Renal pelvis (tissue), 4 donors: ENCODE measurements around the gene DLGAP1. TPM values are rescaled to one million over a fixed set of nuclear protein-coding genes. Genes with fewer than 3 reads are reported as not detected.
A peak's percentile ranks its signal among the peaks of the same experiment; 100 is the strongest.

Source experiments
- DNase-seq: peaks from one replicate; pipeline ENCODE4 v3.0.0-alpha.2; 2013
- polyA plus RNA-seq, 3 donors: library from polyadenylated mRNA; unstranded; fragments of 120-200 nt; gene quantifications; one replicate each; pipeline ENCODE4 v1.2.1, GENCODE V29; 2013; ENCODE audit not compliant: insufficient read length in 3 of 3

DLGAP1 gene
- polyA plus RNA-seq, 3 donors = 4.7 to 5.1 (median 5.0) TPM

GRCh38 chr18:3538954-3539617 lies 916.0 kb downstream of the DLGAP1 start:
- no peak for DNase-seq

- DNase-seq = no peak
Observed at GRCh38 chr18:3538456-3538855, 916.7 kb downstream of the DLGAP1 start.

GRCh38 chr18:3530807-3531206 lies 924.3 kb downstream of the DLGAP1 start:
- no peak for DNase-seq

- DNase-seq = no peak
Observed at GRCh38 chr18:3529601-3530000, 925.5 kb downstream of the DLGAP1 start.

- no peak for DNase-seq
Observed at GRCh38 chr18:3529077-3529476, 926.0 kb downstream of the DLGAP1 start.

GRCh38 chr18:3528231-3528630 lies 926.9 kb downstream of the DLGAP1 start:
- DNase-seq = no peak

- DNase-seq = peak; percentile 60
Observed at GRCh38 chr18:3526421-3527354, 928.4 kb downstream of the DLGAP1 start.

GRCh38 chr18:3525870-3526420 lies 929.2 kb downstream of the DLGAP1 start:
- no peak for DNase-seq

- no peak for DNase-seq
Observed at GRCh38 chr18:3524706-3525105, 930.4 kb downstream of the DLGAP1 start.

- DNase-seq = no peak
Observed at GRCh38 chr18:3520230-3521085, 934.6 kb downstream of the DLGAP1 start.

GRCh38 chr18:3514312-3515216 lies 940.5 kb downstream of the DLGAP1 start:
- DNase-seq = no peak

GRCh38 chr18:3513481-3513880 lies 941.6 kb downstream of the DLGAP1 start:
- DNase-seq = no peak

GRCh38 chr18:3511980-3512379 lies 943.1 kb downstream of the DLGAP1 start:
- DNase-seq = no peak

- DNase-seq = no peak
Observed at GRCh38 chr18:3510896-3511295, 944.2 kb downstream of the DLGAP1 start.

- no peak for DNase-seq
Observed at GRCh38 chr18:3510024-3510423, 945.1 kb downstream of the DLGAP1 start.

- DNase-seq = peak; percentile 45
Observed at GRCh38 chr18:3508576-3509549, 946.2 kb downstream of the DLGAP1 start.

GRCh38 chr18:3504637-3505036 lies 950.5 kb downstream of the DLGAP1 start:
- DNase-seq = no peak

- no peak for DNase-seq
Observed at GRCh38 chr18:3502650-3503049, 952.5 kb downstream of the DLGAP1 start.

- DNase-seq = no peak
Observed at GRCh38 chr18:3500016-3500415, 955.1 kb downstream of the DLGAP1 start.

- no peak for DNase-seq
Observed at GRCh38 chr18:3499501-3499900, 955.6 kb downstream of the DLGAP1 start.
